PFSK-1 (cell line): ENCODE data around the gene PDE6H. TPM values are rescaled to one million over a fixed set of nuclear protein-coding genes. Genes with fewer than 3 reads are reported as not detected.

Experiments
- FOXP2 ChIP-seq: optimal IDR thresholded peaks from 2 replicates; pipeline ENCODE3; 2011; ENCODE audit warnings: borderline replicate concordance, control low read depth, inconsistent platforms; ENCODE audit not compliant: insufficient read depth; ENCODE audit errors: extremely low read length, extremely low read depth
- POLR2AphosphoS5 ChIP-seq: IDR thresholded peaks from 2 replicates; pipeline ENCODE4 v1.6.1; 2012; ENCODE audit warnings: low read depth, mild to moderate bottlenecking, control low read depth, low read length, moderate library complexity
- REST ChIP-seq, 2 experiments: IDR thresholded peaks; 2 replicates each; pipeline versions ENCODE4 v1.6.1 to v1.8.0; 2011 to 2012; ENCODE audit warnings: low read depth in 2 of 2, low read length in 2 of 2, control low read depth in 1 of 2, inconsistent platforms in 1 of 2, mild to moderate bottlenecking in 1 of 2, moderate library complexity in 1 of 2; ENCODE audit not compliant: insufficient read depth in 1 of 2
- SIN3A ChIP-seq: IDR thresholded peaks from 2 replicates; pipeline ENCODE4 v1.6.1; 2012; ENCODE audit warnings: mild to moderate bottlenecking, low read length, moderate library complexity, borderline replicate concordance; ENCODE audit not compliant: insufficient read depth
- TAF1 ChIP-seq: IDR thresholded peaks from 2 replicates; pipeline ENCODE4 v1.6.1; 2012; ENCODE audit warnings: low read length, control low read depth, borderline replicate concordance; ENCODE audit not compliant: insufficient read depth
- polyA plus RNA-seq: library from polyadenylated mRNA; unstranded; fragments of >200 nt; gene quantifications from one replicate; pipeline ENCODE4 v1.2.1, GENCODE V29; 2012; ENCODE audit warnings: low read depth, missing spikeins; ENCODE audit not compliant: insufficient read length

PDE6H gene
- polyA plus RNA-seq, result not detected

DNA sequence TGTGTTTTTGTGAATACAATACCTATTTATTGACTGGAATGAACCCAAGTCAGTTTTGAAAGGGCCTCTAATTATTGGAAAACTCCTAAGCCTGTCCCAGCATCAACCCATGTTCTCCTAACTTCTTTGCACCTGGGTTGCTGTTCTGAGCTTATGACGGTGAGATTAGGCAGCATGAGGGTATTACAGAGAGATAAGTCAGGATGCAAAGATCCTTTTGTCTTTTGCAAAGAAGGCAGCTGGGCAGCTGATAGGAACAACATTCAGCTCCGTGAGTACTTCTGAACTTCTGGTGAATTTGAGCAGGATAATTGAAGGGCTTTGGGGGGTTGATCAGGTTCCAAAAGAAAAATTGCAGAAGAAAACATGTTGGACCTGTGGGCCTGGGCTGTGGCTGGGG is at the start of gene PDE6H:
Gene PDE6H, plus strand, starts transcription at position 227 of the 400 bp plus-strand sequence. CDS start 4,971 bp downstream, outside the sequence.
- TF ChIP-seq REST (IDR thresholded peaks at IDR 0.05; ENCODE audit: insufficient read depth in 1 of 2, low read depth in 2 of 2, low read length in 2 of 2) (no peak), TAF1 (no peak), SIN3A (no peak), FOXP2 (no peak), POLR2AphosphoS5 (no peak)

DNA sequence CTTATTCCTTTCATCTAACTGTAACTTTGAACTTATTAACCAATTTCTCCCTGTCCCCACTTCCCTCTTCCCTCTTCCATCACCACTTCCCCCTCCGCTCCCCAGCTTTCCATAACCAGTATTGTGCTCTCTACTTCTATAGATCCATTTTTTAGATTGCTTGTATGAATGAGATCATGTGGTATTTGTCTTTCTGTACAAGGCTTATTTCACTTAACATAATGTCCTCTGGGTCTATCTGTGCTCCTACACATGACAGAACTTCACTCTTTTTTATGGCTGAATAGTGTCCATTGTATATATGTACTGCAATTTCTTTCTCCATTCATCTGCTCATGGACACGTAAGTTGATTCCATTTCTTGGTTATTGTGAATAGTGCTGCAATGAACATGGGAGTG is 48.9 kb upstream of the PDE6H start:
- TF ChIP-seq SIN3A (no peak), REST (IDR thresholded peaks at IDR 0.05; ENCODE audit: insufficient read depth in 1 of 2, low read depth in 2 of 2, low read length in 2 of 2) (no peak), TAF1 (no peak), POLR2AphosphoS5 (no peak), FOXP2 (no peak)

DNA sequence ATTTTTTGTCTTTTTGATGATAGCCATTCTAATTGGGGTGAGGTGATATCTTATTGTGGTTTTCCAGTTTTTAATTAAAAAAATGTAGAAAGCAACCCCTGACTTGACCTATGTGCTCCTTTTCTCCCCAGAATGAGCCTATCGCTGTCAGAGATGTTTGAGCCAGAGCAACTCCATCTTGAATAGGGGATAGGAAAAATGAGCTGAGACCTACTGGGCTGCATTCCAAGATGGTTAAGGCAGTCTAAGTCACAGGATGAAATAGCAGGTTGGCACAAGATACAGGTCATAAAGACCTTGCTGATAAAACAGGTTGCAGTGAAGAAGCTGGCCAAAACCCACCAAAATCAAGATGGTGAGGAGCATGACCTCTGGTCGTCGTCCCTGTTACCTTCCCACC is 48.3 kb upstream of the PDE6H start:
- TF ChIP-seq REST (IDR thresholded peaks at IDR 0.05; ENCODE audit: insufficient read depth in 1 of 2, low read depth in 2 of 2, low read length in 2 of 2) (no peak), SIN3A (no peak), FOXP2 (no peak), TAF1 (no peak), POLR2AphosphoS5 (no peak)

DNA sequence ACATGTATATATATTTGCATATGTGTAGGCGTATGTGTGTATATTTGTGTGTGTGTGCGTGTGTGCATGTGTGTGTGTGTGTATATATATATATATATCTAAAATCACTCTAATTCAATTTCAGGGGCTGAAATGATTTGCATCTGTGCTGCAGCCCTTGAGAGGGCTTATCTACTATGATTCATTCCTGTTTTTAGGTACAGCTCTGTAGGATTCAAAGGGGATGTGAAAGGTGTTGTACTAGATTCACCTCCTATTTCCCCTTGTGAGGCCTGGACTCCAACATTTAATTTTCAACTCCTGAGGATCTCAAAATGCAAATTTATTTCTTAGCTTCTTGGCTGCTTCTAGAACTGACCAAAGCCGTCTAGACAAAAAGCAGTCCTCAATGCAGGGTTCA is 45.6 kb upstream of the PDE6H start:
- TF ChIP-seq SIN3A (no peak), TAF1 (no peak), POLR2AphosphoS5 (no peak), FOXP2 (no peak), REST (IDR thresholded peaks at IDR 0.05; ENCODE audit: insufficient read depth in 1 of 2, low read depth in 2 of 2, low read length in 2 of 2) (no peak)

DNA sequence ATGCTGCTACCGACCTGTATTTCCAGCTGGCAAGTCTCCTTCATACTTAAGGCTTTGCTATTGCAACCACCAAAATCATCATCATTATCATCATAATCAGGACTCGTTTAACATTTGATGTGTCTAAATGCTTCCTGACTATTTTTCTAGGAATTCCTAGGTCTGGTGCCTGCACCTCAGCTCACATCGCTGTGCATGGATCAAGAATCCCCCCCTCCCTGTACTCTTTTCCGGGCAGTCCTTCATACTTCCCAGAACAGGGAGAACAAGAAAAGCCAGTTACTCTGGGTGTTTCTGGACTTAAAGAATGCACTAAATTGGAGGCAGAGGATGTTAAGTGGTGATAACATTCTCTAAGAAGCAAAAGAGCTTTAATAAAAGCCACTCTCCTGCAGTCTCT is 43.9 kb upstream of the PDE6H start:
- TF ChIP-seq POLR2AphosphoS5, result no peak
- TF ChIP-seq FOXP2, result no peak
- TF ChIP-seq REST (IDR thresholded peaks at IDR 0.05; ENCODE audit: insufficient read depth in 1 of 2, low read depth in 2 of 2, low read length in 2 of 2), result no peak
- no peak for TF ChIP-seq SIN3A
- no peak for TF ChIP-seq TAF1
